ENCODE measurements around the gene ZNF609.

Gene ZNF609

DNA sequence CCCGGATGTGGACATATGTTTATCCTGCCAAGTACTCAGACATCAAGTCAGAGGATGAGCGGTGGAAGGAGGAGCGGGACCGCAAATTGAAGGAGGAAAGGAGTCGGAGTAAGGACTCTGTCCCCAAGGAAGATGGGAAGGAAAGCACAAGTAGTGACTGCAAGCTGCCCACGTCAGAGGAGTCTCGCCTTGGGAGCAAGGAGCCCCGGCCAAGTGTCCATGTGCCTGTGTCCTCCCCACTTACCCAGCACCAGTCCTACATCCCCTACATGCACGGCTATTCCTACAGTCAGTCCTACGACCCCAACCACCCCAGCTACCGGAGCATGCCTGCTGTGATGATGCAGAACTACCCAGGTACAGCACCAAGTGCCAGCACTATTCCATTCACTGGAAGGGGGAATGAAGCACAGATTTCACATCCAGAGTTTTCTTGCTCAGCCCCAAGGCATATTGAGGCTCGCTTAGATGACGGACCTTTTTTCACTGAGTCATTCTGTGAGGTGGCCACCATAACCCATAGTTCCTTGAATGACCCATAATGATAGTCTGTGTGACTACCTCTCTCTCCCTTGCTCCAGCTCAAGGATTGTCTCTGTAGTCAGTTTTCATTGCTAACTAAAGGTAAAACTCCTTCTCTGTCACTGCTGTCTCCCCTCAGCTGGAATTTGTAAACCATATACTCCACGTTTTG, 217.9 kb downstream of the ZNF609 start:
- no peak for FAIRE-seq

DNA sequence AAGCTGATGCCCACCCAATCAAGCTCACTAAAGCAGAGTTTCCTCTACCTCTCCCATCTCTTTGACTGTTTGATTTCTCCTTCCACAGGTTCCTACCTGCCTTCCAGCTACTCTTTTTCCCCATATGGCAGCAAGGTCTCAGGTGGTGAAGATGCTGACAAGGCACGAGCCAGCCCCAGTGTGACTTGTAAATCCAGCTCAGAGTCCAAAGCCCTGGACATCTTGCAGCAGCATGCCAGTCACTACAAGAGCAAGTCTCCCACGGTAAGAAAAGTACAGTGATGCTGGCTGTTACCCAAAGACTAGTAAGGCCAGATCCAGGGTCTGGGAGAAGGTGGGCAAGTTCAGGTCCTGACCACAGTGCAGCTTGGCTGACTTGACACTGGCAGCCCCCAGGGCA, 219.7 kb downstream of the ZNF609 start:
- FAIRE-seq: no peak

GRCh38 chr15:64681424-64682024, 221.1 kb downstream of the ZNF609 start:
- FAIRE-seq: peak; percentile 76

- no peak for FAIRE-seq
Observed at GRCh38 chr15:64682255-64682654, 221.9 kb downstream of the ZNF609 start.

DNA sequence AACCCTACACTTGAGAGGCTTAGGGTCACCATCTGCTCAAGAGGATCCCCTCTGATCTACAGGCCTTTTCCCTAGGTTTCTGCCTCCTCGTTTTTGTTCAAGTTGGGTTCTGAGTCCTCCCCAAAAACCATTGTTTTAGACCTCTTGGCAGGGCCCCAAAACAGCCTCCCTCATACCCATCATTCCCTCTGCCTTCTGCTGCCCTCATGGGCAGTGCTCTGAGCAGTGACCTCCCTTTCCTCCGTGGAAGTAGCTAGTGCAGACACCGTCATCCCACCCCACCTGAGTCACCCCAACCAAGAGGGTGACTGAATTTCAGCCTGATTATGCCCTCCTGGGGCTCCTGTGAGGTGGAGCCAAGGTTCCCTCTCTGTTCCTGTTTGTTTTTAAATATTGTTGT, 223.0 kb downstream of the ZNF609 start:
- FAIRE-seq: no peak

- FAIRE-seq: no peak
Observed at GRCh38 chr15:64685230-64685888, 225.0 kb downstream of the ZNF609 start.

DNA sequence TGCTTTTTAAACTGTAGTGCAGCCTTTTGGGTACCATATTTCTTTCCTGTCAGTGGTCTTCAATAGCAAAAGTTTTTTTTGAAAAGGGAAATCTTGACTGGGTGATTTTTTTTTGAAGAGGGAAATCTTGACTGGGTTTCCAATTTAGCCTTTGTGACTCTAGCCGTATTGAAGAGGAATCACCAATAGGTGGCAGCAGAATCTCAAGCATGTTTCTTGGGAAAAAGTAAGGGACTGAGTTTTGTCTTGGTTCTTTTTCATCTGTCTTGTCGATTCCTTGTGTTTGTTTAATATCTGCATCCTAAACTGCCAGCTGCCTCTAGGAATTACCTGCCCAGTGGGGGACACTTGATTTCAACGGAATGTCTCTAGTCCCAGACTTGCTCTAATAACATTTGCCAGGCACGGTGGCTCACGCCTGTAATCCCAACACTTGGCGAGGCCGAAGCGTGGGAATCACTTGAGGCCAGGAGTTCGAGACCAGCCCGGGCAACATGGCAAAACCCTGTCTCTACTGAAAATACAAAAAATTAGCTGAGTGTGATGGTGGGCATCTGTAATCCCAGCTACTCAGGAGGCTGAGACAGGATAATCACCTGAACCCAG, 225.9 kb downstream of the ZNF609 start:
- peak; percentile 95 for FAIRE-seq

DNA sequence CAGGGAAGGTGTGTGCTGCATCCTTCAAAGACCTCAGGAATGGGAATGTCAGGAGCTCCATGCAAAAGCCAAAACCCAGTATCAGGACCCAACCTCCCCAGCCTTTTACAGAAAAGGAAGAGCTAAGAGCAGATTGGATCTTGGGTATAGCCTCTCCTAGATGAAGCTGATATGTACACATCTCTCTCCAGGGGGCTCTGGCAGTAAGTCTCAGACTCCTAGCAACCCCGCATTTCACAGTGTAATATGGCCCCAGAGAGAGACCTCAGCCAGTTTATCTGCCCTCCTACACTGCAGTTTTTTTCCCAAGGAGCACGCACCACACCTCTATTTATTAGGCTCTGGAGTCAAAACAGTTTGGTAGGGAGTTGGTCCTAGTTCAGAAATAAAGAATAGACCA, 226.8 kb downstream of the ZNF609 start:
- FAIRE-seq: no peak

DNA sequence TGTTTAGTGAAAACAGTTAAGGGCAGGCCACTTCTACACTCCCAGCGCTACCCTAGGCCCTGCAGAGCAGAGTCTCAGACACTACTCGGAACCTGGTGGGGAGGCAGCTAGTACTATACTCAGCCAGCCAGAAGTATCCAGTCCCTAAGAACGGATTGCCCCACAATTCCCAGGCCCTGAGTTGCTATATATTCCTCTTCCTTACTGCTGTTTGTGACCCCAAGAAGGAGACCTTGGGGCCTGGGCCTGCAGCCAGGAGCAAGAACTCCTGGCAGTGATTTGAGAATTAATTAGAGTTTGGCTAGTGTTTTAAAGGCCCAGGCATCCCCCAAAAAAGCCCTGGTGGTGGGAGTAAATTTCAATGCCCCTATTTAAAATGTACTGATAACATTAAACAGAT, 227.3 kb downstream of the ZNF609 start:
- FAIRE-seq: no peak

DNA sequence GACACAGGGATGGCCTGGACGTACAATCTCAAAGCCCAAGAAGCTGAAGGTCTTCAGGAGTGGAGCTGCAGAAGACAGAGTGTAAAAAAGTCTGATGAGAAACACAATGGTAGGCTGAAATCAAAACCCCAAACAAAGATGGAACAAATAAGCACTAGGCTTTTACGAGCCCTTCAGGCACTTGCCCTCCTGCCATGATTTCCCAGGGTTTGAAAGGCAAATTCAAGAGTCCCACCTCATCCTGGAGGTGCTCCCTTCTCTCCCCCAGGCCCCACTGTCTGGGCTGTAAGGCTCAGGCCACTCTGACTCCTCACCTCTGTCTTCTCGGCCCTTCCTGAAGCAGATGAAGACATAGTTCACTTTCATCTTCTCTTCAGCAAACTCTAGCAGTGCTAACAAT, 228.4 kb downstream of the ZNF609 start:
- FAIRE-seq: no peak

DNA sequence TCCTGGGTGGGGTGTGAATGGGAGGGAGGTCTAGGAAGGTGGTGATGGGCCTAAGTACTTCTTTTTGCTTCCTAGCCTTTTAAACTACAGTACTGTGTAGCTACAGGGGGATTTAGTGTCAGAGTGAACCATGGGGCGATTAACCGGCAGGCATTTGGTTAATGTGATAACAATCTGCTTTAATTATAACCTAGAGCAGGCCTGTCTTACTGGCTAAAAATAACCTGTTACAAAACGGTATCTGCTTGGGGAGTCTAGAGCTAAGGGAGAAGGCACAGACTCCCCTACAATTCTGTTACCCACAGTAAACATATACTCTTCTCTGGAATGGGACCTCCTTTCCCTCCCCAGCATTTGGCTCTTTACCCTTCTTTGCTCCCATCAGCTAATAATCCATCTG, 229.6 kb downstream of the ZNF609 start:
- FAIRE-seq: no peak

DNA sequence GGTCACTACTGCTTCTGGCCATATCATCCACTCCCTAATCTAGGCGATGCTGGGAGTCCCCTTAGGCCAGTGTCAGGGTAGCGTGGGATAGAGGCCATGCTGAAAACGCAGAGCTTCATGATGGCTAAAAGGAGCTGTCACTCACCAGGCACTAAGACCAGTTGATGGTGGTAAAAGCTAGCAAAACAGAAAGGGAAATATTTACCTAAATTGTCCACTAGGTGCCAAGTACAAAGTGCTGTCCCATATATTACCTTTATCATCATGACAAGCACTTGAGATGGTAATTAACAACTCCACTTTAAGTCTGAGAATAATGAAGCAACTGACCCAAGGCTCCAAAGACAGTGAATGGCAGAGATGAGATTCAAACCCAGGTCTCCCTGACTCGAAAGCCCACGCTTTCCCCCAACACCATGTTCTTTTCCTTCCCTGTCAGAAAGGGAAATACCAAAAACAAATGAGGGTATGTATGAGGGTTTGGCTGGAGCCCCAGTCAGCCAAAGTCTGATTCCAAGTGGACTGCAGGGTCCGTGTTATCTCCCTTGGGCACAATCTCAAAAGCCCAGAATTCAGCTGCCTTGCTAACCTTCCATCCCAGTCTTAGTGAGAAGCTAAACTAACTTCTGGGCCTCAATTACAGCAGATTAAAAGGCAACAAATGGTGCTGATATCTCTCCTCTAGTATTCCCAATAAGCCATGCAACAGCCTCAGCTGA, 230.4 kb downstream of the ZNF609 start:
- FAIRE-seq: no peak

GRCh38 chr15:64691896-64692565, 231.7 kb downstream of the ZNF609 start:
- FAIRE-seq: no peak

DNA sequence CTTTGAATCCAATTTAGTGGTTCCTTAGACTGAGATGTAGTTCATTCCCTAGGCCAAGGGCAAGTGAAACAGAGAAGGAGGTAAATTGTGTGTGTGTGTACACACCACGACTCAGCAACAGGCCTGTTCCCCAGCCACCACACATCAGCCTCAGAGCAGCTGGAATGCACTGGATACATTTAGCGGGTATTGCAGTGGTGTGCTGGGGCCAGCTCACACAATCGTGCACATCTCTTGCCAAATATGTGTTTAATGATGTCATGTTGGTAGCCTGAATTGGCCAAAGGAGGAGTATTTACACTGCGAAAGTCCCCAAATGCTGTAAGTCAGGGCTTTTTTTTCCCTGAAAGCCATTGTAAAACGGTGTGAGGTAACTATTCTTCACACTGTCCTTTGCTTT, 232.8 kb downstream of the ZNF609 start:
- no peak for FAIRE-seq

DNA sequence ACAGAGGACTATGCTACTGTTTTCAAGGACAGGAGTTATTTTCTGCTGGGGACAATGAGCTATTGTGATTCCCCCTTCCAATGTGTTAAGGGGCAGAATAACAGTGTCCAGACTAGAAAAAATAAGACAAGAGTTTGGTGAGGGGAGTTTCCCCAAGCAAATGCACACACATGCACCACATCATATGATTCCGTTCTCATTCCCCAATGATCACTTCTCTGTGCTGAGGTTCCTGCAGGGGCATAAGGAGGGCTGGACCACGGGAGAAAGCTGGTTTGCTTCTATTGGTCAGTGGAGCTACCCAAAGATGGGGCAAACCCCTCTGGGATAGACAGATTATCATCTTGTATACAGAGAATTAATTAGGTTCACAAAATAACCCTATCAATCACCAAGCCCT, 234.4 kb downstream of the ZNF609 start:
- FAIRE-seq: no peak

DNA sequence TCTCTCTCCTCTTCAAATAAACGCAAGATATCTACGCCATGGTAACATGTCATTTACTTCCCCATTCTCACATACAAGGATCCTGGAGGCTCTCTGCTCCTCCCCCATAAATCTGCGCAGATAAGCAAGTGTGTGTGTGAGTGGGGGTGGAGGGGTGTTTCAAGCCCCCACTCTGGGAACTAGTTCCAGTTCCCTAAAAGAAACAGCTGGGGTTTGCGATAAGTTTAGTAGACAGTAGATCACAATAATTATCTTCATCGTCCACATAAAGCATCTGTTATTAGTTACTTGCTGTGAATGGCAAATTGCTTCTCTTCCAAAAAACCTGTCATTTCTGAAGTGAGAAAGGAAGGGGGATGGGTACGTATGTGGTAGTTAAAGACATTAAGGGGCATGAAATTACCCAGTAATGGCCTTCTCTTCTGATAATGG, 235.2 kb downstream of the ZNF609 start:
- no peak for FAIRE-seq

GRCh38 chr15:64696481-64696880, 236.1 kb downstream of the ZNF609 start:
- FAIRE-seq: no peak

- FAIRE-seq: no peak
Observed at GRCh38 chr15:64697911-64698369, 237.6 kb downstream of the ZNF609 start.

DNA sequence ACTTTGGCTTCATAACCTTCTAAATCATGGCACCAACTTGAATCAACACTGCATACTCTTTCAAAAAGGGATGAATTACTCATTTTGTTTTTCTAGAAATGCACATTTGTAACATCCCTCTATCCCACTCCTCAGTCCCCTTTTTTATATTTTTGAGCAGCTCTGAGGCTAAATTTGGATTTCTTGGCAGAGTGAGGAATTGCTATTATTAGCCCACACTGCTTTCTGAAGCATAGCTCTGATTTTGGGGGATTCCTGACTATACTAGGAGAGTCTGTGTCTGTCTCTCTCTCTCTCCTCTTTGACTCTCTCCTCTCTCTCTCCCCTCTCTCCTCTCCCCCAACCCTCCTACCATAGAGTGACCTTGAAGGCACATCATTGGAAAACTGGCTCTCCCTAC, 238.4 kb downstream of the ZNF609 start:
- FAIRE-seq: no peak

- no peak for FAIRE-seq
Observed at GRCh38 chr15:64699751-64700388, 239.5 kb downstream of the ZNF609 start.

DNA sequence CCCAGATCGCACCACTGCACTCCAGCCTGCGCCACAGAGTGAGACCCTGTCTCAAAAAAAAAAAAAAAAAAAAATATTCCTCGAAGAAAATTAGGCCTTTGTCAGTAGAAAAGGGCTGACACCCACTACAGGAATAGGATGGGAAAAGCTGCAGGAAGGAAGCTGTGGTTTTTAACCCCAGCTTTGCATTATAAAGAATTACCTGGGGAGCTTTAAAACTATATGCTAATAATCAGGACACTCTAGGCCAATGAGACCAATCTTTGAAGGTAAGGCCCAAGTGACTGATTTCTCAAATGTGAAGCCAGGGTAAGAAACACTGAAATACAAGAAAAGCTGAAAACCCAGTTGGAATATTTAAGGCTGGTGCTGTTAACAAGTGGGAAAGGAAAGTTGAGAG, 240.7 kb downstream of the ZNF609 start:
- no peak for FAIRE-seq

Data from islet of Langerhans (tissue), 1 donor.